CD4-positive, alpha-beta T cell (primary cell): ENCODE results near the gene ADK. TPM values are rescaled to one million over a fixed set of nuclear protein-coding genes. Genes with fewer than 3 reads are reported as not detected.

ENCODE experiments used
- ATAC-seq: fragments of 200-7000 bp; cut with Tn5 transposase; one replicate; pipeline ENCODE4 v1.10.0; 2022; ENCODE audit warnings: mild to moderate bottlenecking; ENCODE audit not compliant: poor library complexity
- CTCF ChIA-PET: fragments of 350-600 bp; sonication (Branson Sonifier 250); formaldehyde crosslinking; loops from one replicate; lab custom pipeline; 2021; ENCODE audit warnings: antibody characterized with exemption, inconsistent platforms; lab: Charles Lee
- POLR2A ChIA-PET: fragments of 350-600 bp; sonication (Branson Sonifier 250); formaldehyde crosslinking; loops from one replicate; lab custom pipeline; 2021; ENCODE audit warnings: antibody characterized with exemption, inconsistent platforms; lab: Charles Lee
- DNase-seq, 14 experiments: peaks; one replicate each; pipeline ENCODE4 v3.0.0-alpha.2; 2013 to 2020; ENCODE audit warnings: mixed read lengths in 2 of 14
- H3K27ac ChIP-seq, 2 donors: one replicate each; pipeline versions ENCODE4 v1.5.1 to v1.7.0; 2013; ENCODE audit warnings: low read length in 2 of 2, low read depth in 1 of 2, mild to moderate bottlenecking in 1 of 2
- H3K27me3 ChIP-seq, 2 experiments: 1 replicate in 1 of 2; 2 replicates in 1 of 2; pipeline versions ENCODE4 v1.6.1 to v1.7.0; 2013; ENCODE audit warnings: low read length in 2 of 2, control low read depth in 1 of 2, mild to moderate bottlenecking in 1 of 2, moderate library complexity in 1 of 2; ENCODE audit not compliant: insufficient read depth in 2 of 2, control insufficient read depth in 1 of 2
- H3K36me3 ChIP-seq: one replicate; pipeline ENCODE4 v1.6.1; 2013; ENCODE audit warnings: low read length, control low read depth; ENCODE audit not compliant: insufficient read depth
- H3K4me1 ChIP-seq: one replicate; pipeline ENCODE4 v1.6.1; 2013; ENCODE audit warnings: low read length, control low read depth; ENCODE audit not compliant: insufficient read depth
- H3K4me3 ChIP-seq: one replicate; pipeline ENCODE4 v1.5.1; 2013; ENCODE audit warnings: mild to moderate bottlenecking, low read length, moderate library complexity
- H3K9me3 ChIP-seq, 2 experiments: 1 replicate in 1 of 2; 2 replicates in 1 of 2; pipeline versions ENCODE4 v1.6.1 to v1.7.0; 2013; ENCODE audit warnings: low read length in 2 of 2, mild to moderate bottlenecking in 2 of 2, control low read depth in 1 of 2, moderate library complexity in 1 of 2; ENCODE audit not compliant: control insufficient read depth in 1 of 2, insufficient read depth in 1 of 2
- H3K27ac Mint-ChIP-seq: one replicate; pipeline ENCODE4 v1.8.0; 2020; ENCODE audit warnings: mixed read lengths
- H3K27me3 Mint-ChIP-seq: one replicate; pipeline ENCODE4 v1.8.0; 2021; ENCODE audit warnings: mixed read lengths
- H3K36me3 Mint-ChIP-seq: one replicate; pipeline ENCODE4 v1.8.0; 2021; ENCODE audit warnings: low read depth, mixed read lengths
- H3K4me1 Mint-ChIP-seq: one replicate; pipeline ENCODE4 v1.8.0; 2021; ENCODE audit warnings: low read depth, mixed read lengths
- H3K4me3 Mint-ChIP-seq: one replicate; pipeline ENCODE4 v1.8.0; 2020; ENCODE audit warnings: mild to moderate bottlenecking, mixed read lengths
- H3K9me3 Mint-ChIP-seq: one replicate; pipeline ENCODE4 v1.8.0; 2020; ENCODE audit warnings: mixed read lengths
- intact Hi-C, 2 experiments: fragments of 100-400 bp; cut with DNase I in 1 of 2; cut with micrococcal nuclease in 1 of 2; formaldehyde crosslinking; loops; one replicate each; pipeline versions ENCODE4 v1.15.1 to v1.9.0; 2023 to 2025; cut with DNase I, micrococcal nuclease
- total RNA-seq, 174 experiments: library from RNA in 2 of 174; stranded (reverse) in 2 of 174; gene quantifications; one replicate each; pipeline ENCODE4 v1.2.3 and lab custom pipeline; 2021 to 2026
- TF ChIP-seq, protein P1 (sequence below): fragments of 200-600 bp; IDR thresholded peaks from one replicate; pipeline ENCODE4 v1.8.0; 2022; ENCODE audit warnings: antibody characterized with exemption, mild to moderate bottlenecking

ADK gene
- total RNA-seq, 2 experiments from 2014 or later, result 15.3 to 17.6 TPM

DNA sequence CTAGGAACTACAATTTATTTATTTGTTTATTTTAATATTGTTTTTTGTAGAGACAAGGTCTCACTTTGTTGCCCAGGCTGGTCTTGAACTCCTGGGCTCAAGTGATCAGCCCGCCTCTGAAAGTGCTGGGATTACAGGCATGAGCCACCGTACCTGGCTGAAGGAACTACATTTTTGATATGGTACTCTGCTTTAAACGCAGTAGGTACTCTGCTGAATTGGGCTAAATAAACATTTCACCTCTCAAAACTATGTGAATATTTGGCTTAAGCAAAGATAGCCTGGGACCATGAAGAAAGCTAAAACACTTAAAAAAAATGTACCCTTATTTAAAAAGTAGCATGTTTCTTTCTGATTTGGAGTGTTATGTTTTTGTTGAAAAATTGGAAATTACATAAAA is 138.2 kb downstream of the ADK start:
- TF ChIP-seq, protein P1, sequence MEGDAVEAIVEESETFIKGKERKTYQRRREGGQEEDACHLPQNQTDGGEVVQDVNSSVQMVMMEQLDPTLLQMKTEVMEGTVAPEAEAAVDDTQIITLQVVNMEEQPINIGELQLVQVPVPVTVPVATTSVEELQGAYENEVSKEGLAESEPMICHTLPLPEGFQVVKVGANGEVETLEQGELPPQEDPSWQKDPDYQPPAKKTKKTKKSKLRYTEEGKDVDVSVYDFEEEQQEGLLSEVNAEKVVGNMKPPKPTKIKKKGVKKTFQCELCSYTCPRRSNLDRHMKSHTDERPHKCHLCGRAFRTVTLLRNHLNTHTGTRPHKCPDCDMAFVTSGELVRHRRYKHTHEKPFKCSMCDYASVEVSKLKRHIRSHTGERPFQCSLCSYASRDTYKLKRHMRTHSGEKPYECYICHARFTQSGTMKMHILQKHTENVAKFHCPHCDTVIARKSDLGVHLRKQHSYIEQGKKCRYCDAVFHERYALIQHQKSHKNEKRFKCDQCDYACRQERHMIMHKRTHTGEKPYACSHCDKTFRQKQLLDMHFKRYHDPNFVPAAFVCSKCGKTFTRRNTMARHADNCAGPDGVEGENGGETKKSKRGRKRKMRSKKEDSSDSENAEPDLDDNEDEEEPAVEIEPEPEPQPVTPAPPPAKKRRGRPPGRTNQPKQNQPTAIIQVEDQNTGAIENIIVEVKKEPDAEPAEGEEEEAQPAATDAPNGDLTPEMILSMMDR, result no peak
- Histone ChIP-seq H3K4me3 (no peak overlapping the region), H3K27me3 (no peaks in the 10 kb centered on the region), H3K9me3 (peaks cover 0 to 4% of the 10 kb centered on the region in 2 experiments), H3K27ac (no peak overlapping the region), H3K4me1 (peaks cover 2% of the 10 kb centered on the region), H3K36me3 (no peaks in the 10 kb centered on the region)
- H3K27me3 Mint-ChIP-seq, result no peaks in the 10 kb centered on the region
- peaks cover 9% of the 10 kb centered on the region for H3K36me3 Mint-ChIP-seq
- ATAC-seq (no peak), DNase-seq (no peak)
- H3K9me3 Mint-ChIP-seq, result no peaks in the 10 kb centered on the region
- peak overlapping the region; percentile 70 for H3K27ac Mint-ChIP-seq
- no peak overlapping the region for H3K4me3 Mint-ChIP-seq
- ChIA-PET POLR2A (interaction anchor here (0.6 kb wide), 1 partner anchor 14 kb away, joined by 4 read pairs; no protein-coding TSS in a partner anchor), CTCF (no interaction called here)
- intact Hi-C loops, result no loop called here
- H3K4me1 Mint-ChIP-seq, result peaks cover 23% of the 10 kb centered on the region

DNA sequence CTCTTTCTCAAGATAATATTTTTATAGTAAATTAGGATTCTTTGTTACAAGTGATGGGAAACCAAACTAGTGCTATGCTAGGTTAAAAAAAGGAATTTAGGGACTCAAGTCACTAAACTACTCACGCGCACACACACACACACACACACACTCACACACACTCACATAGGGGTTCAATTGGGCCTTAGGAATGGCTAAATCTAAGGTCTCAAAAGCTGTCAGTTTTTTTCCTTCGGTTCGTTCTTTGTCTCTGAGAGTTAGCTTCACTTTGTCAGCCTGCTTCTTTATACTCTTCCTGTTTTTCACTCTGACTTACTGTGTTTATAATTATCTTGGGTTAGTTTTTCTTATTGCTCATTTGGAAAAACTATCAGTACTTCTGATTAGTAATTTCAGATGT is 138.9 kb downstream of the ADK start:
- Histone ChIP-seq H3K4me3 (no peak overlapping the region), H3K36me3 (no peaks in the 10 kb centered on the region), H3K4me1 (no peaks in the 10 kb centered on the region), H3K9me3 (no peaks in the 10 kb centered on the region), H3K27ac (no peak overlapping the region), H3K27me3 (no peaks in the 10 kb centered on the region)
- H3K9me3 Mint-ChIP-seq, result no peaks in the 10 kb centered on the region
- H3K36me3 Mint-ChIP-seq, result peaks cover 4% of the 10 kb centered on the region
- H3K4me3 Mint-ChIP-seq, result peak overlapping the region; percentile 39
- ATAC-seq, result no peak
- CTCF ChIA-PET, result no interaction called here
- POLR2A ChIA-PET, result no interaction called here
- DNase-seq, result no peak
- H3K27ac Mint-ChIP-seq, result peak overlapping the region; percentile 70
- no peaks in the 10 kb centered on the region for H3K27me3 Mint-ChIP-seq
- peaks cover 23% of the 10 kb centered on the region for H3K4me1 Mint-ChIP-seq
- TF ChIP-seq, protein P1, result no peak
- intact Hi-C loops, result no loop called here

DNA sequence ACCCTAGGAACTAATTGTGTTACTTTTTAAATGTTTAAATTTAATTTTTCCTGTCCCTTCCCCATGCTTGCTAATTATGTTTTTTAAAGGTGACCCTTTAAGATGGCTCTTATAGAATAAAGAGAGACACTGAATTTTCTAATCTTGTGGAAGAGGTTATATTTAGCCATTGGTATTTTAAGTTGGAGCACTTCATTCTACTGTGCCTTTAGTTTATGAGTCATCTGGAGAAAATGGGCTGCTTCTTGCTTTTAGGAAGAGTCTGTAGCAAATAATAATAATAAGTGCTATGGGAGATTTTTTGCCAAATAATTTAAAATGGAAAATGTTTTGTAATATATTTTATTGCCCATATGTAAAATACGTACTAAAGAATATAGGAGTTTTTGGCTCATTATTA is 139.7 kb downstream of the ADK start:
- no peaks in the 10 kb centered on the region for H3K4me1 ChIP-seq
- H3K27me3 ChIP-seq, result no peaks in the 10 kb centered on the region
- ATAC-seq (no peak), DNase-seq (no peak)
- Mint-ChIP-seq H3K4me3 (no peak overlapping the region), H3K4me1 (peaks cover 23% of the 10 kb centered on the region), H3K27ac (no peak overlapping the region), H3K36me3 (no peaks in the 10 kb centered on the region), H3K9me3 (no peaks in the 10 kb centered on the region), H3K27me3 (no peaks in the 10 kb centered on the region)
- ChIA-PET POLR2A (no interaction called here), CTCF (no interaction called here)
- no peak overlapping the region for H3K27ac ChIP-seq
- TF ChIP-seq, protein P1, result no peak
- H3K4me3 ChIP-seq, result no peak overlapping the region
- intact Hi-C loops, result no loop called here
- no peaks in the 10 kb centered on the region for H3K36me3 ChIP-seq
- no peaks in the 10 kb centered on the region for H3K9me3 ChIP-seq
